ENCODE results near the gene BCAR1. TPM values are rescaled to one million over a fixed set of nuclear protein-coding genes. Genes with fewer than 3 reads are reported as not detected.

BCAR1 gene
- total and polyA plus RNA-seq, 2 of the 13 experiments (the other 11 are each of a cell fraction or from before 2014, with no cell fraction given) = 48.1 to 51.7 TPM

DNA sequence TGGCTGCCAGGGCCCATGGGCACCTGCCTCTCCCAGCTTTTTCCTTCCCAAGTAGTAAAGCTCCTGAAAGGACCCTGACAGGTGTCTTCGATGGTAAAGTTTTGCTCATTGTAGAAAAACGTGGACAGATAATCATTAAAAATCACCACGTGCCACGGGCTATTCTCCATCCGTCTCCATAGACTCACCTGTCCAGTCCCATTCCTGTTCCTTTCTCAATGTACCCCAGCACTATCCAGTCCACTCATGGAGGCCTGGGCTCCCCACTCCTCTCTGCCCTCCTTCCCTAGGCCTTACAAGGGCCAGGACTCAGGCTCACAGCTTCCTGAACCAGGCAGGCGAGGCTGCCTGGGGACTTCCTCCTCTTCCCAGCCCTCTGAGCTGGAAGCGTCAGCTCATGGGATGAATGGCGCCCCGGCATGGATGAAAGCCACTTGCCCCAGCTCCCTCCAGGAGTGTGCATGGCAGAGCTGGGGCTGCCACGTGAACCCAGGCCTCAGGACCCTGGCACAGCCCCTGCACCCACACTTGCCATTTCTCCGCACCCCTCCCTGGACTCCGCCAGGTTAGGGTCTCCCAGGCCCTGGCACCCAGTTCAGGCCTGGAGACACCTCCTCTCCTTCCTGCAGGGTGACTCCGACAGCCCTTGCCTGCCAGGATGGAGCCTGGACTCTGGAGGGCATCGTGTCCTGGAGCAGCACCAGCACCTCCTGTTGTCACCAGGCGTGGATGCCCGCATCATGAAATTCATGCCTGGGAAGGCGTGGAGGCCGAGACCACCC is 23.9 kb downstream of the BCAR1 start (continued):
- no peak for TF ChIP-seq BCL3 (CRISPR knock-in tag; IDR thresholded peaks at IDR 0.05)
- TF ChIP-seq EED (CRISPR knock-in tag; IDR thresholded peaks at IDR 0.05) = peak; percentile 74; the same call in 1 of the 2 replicates
- TF ChIP-seq FOXA3 (CRISPR knock-in tag; IDR thresholded peaks at IDR 0.05) = no peak
- TF ChIP-seq, protein P1, sequence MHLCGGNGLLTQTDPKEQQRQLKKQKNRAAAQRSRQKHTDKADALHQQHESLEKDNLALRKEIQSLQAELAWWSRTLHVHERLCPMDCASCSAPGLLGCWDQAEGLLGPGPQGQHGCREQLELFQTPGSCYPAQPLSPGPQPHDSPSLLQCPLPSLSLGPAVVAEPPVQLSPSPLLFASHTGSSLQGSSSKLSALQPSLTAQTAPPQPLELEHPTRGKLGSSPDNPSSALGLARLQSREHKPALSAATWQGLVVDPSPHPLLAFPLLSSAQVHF (CRISPR knock-in tag; IDR thresholded peaks at IDR 0.05) = no peak
- TF ChIP-seq IKZF5 (CRISPR knock-in tag; IDR thresholded peaks at IDR 0.05) = peak; percentile 2; the same call in 1 of the 2 replicates
- peak; percentile 80 for TF ChIP-seq HNRNPL (IDR thresholded peaks at IDR 0.05; ENCODE audit: low read depth, low read length)
- no peak for TF ChIP-seq ARID4A (CRISPR knock-in tag; IDR thresholded peaks at IDR 0.05; ENCODE audit: borderline replicate concordance)
- TF ChIP-seq KDM1A (CRISPR knock-in tag; IDR thresholded peaks at IDR 0.05) = no peak
- TF ChIP-seq, protein P2, sequence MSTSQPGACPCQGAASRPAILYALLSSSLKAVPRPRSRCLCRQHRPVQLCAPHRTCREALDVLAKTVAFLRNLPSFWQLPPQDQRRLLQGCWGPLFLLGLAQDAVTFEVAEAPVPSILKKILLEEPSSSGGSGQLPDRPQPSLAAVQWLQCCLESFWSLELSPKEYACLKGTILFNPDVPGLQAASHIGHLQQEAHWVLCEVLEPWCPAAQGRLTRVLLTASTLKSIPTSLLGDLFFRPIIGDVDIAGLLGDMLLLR (CRISPR knock-in tag; IDR thresholded peaks at IDR 0.05) = 0 out of 2 replicates have a peak, but pooled peaks have one; percentile 40
- 0 out of 2 replicates have a peak, but pooled peaks have one; percentile 40 for TF ChIP-seq SIN3A (IDR thresholded peaks at IDR 0.05; ENCODE audit: borderline replicate concordance, low read depth, low read length)
- 0 out of 2 replicates have a peak, but pooled peaks have one; percentile 4 for TF ChIP-seq SKIL (CRISPR knock-in tag; IDR thresholded peaks at IDR 0.05; ENCODE audit: borderline replicate concordance)
- TF ChIP-seq NCOA5 (CRISPR knock-in tag; IDR thresholded peaks at IDR 0.05) = no peak
- TF ChIP-seq POLR2A (IDR thresholded peaks at IDR 0.05; ENCODE audit: insufficient read depth in 1 of 2, low read depth in 2 of 2, low read length in 2 of 2) = 0 out of 4 replicates have a peak, but pooled peaks of 1 of the 2 experiments have one; percentile 15
- TF ChIP-seq POLR2G (IDR thresholded peaks at IDR 0.05; ENCODE audit: low read depth, low read length) = peak; percentile 43

All from HepG2 (cell line).